ENCODE results near the gene CEP20.

CEP20 gene

DNA sequence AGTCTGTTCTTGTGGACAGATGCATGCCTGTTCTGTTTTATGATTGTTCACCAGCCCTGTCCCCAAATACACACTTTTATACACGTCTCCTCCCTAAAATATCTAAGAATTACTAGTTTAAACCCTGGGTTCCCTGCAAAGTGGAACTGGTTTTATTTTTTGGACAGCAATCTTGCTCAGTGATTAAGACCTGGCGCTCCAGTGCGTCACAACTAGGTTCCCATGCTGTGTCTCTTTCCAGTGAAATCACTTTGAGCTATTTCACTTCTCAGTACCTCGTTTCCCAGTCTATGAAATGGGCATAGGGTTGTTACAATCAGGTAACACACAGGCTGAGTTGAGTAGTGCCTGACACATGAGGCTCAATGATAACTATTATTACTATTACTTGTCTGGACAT, 1.1 kb downstream of the CEP20 start:
- peak overlapping the region in 4 of 11 experiments; percentile 90 to 98 (median 96); a peak in 6 of 22 replicates for H3K27ac ChIP-seq
- TF ChIP-seq Cebpa-rat (IDR thresholded peaks at IDR 0.05), result no peak

GRCh38 chr16:15886078-15886477, 2.3 kb downstream of the CEP20 start:
- H3K36me3 ChIP-seq, result peaks cover 27 to 55% (median 39%) of the 10 kb centered on the region in 11 experiments
- H3K27me3 ChIP-seq, result no peaks in the 10 kb centered on the region
- H3K4me2 ChIP-seq, result peak overlapping the region; percentile 15 to 98 (median 95); a peak in 17 of 22 replicates
- H3K9ac ChIP-seq, result 0 out of 22 replicates have a peak overlapping the region, but pooled peaks of 2 of the 11 experiments have one; percentile 8 to 27
- peaks cover 0 to 36% (median 12%) of the 10 kb centered on the region in 11 experiments; a peak in 10 of 22 replicates for H4K20me1 ChIP-seq
- H3K27ac ChIP-seq, result peak overlapping the region in 4 of 11 experiments; percentile 7 to 96 (median 18); a peak in 3 of 22 replicates
- no peak for TF ChIP-seq Cebpa-rat (IDR thresholded peaks at IDR 0.05)
- H3K4me3 ChIP-seq, result no peak overlapping the region
- H3K4me1 ChIP-seq, result peaks cover 23 to 38% (median 33%) of the 10 kb centered on the region in 10 experiments
- H3K9me3 ChIP-seq (replicated peaks in 1 of 11), result no peaks in the 10 kb centered on the region

More for the DNA sequence above, 1.1 kb downstream of the CEP20 start:
- peaks cover 18 to 43% (median 27%) of the 10 kb centered on the region in 11 experiments for H3K36me3 ChIP-seq
- H3K4me2 ChIP-seq, result peak overlapping the region; percentile 84 to 98 (median 95)
- peak overlapping the region; percentile 69 to 95 (median 83) for H3K4me3 ChIP-seq
- H3K4me1 ChIP-seq, result peaks cover 23 to 43% (median 35%) of the 10 kb centered on the region in 10 experiments
- H4K20me1 ChIP-seq, result peaks cover 0 to 36% (median 12%) of the 10 kb centered on the region in 11 experiments; a peak in 10 of 22 replicates
- H3K27me3 ChIP-seq, result no peaks in the 10 kb centered on the region
- peak overlapping the region in 9 of 11 experiments; percentile 84 to 96 (median 92); a peak in 15 of 22 replicates for H3K9ac ChIP-seq
- H3K9me3 ChIP-seq (replicated peaks in 1 of 11), result no peaks in the 10 kb centered on the region

GRCh38 chr16:15885560-15886001, 2.8 kb downstream of the CEP20 start:
- no peak for TF ChIP-seq Cebpa-rat (IDR thresholded peaks at IDR 0.05)
- Histone ChIP-seq H3K9me3 (replicated peaks in 1 of 11) (no peaks in the 10 kb centered on the region), H3K9ac (0 out of 22 replicates have a peak overlapping the region, but pooled peaks of 2 of the 11 experiments have one; percentile 8 to 27), H3K4me3 (no peak overlapping the region), H3K27ac (peak overlapping the region in 4 of 11 experiments; percentile 7 to 96 (median 18); a peak in 3 of 22 replicates), H3K36me3 (peaks cover 27 to 60% (median 42%) of the 10 kb centered on the region in 11 experiments), H3K4me2 (peak overlapping the region in 8 of 11 experiments; percentile 15 to 96 (median 93); a peak in 9 of 22 replicates), H3K27me3 (no peaks in the 10 kb centered on the region), H3K4me1 (peaks cover 23 to 38% (median 33%) of the 10 kb centered on the region in 10 experiments), H4K20me1 (peaks cover 0 to 39% (median 12%) of the 10 kb centered on the region in 11 experiments; a peak in 11 of 22 replicates)

DNA sequence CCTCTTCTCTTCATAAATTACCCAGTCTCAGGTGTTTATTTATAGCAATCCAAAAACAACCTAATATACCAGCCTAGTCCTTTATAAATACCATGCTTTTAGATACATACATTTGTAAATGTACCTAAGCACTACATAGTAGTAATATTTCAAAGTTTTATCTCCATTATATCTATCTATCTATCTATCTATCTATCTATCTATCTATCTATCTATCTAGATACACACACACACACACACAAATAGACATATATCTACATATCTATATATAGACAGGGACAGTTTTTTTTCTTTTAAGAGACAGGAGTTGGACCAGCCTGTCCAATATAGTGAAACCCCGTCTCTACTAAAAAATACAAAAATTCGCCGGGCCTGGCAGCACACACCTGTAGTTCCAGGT, 5.8 kb downstream of the CEP20 start:
- H3K9me3 ChIP-seq (replicated peaks in 1 of 11), result no peaks in the 10 kb centered on the region
- no peak overlapping the region for H3K27ac ChIP-seq
- H4K20me1 ChIP-seq, result peaks cover 0 to 41% (median 12%) of the 10 kb centered on the region in 11 experiments; a peak in 11 of 22 replicates
- no peak for TF ChIP-seq Cebpa-rat (IDR thresholded peaks at IDR 0.05)
- H3K4me3 ChIP-seq, result no peak overlapping the region
- no peak overlapping the region for H3K4me2 ChIP-seq
- peaks cover 41 to 90% (median 70%) of the 10 kb centered on the region in 11 experiments for H3K36me3 ChIP-seq
- H3K4me1 ChIP-seq, result peaks cover 12 to 37% (median 24%) of the 10 kb centered on the region in 10 experiments
- H3K9ac ChIP-seq, result no peak overlapping the region
- H3K27me3 ChIP-seq, result no peaks in the 10 kb centered on the region

DNA sequence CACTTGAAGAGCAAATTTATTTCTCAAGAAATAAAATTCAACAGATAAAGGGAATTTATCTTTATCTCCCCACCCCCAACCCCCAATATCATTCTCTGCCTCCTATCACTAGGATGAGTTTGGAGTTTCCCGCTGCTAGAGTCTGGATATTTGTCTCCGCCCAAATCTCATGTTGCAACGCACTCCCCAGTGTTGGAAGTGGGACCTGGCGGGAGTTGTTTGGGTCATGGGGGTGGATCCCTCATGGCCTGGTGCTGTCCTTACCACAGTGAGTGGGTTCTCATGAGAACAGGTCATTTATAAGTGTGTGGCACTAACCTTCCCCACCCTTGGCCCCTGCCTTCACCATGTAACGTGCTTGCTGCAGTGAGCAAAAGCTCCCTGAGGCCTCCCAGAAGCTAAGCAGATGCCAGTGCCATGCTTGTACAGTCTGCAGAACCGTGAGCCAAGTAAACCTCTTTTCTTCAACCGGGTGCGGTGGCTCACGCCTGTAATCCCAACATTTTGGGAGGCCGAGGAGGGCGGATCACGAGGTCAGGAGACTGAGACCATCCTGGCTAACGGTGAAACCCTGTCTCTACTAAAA, 6.5 kb downstream of the CEP20 start:
- peaks cover 48 to 94% (median 76%) of the 10 kb centered on the region in 11 experiments for H3K36me3 ChIP-seq
- TF ChIP-seq Cebpa-rat (IDR thresholded peaks at IDR 0.05), result no peak
- no peak overlapping the region for H3K27ac ChIP-seq
- H3K9ac ChIP-seq, result no peak overlapping the region
- H3K4me3 ChIP-seq, result no peak overlapping the region
- H4K20me1 ChIP-seq, result peaks cover 0 to 41% (median 12%) of the 10 kb centered on the region in 11 experiments; a peak in 11 of 22 replicates
- no peaks in the 10 kb centered on the region for H3K27me3 ChIP-seq
- H3K4me1 ChIP-seq, result peaks cover 5 to 31% (median 18%) of the 10 kb centered on the region in 10 experiments
- no peak overlapping the region for H3K4me2 ChIP-seq
- H3K9me3 ChIP-seq (replicated peaks in 1 of 11), result no peaks in the 10 kb centered on the region

GRCh38 chr16:15880434-15881308, 7.7 kb downstream of the CEP20 start:
- no peaks in the 10 kb centered on the region for H3K9me3 ChIP-seq (replicated peaks in 1 of 11)
- no peak overlapping the region for H3K9ac ChIP-seq
- H3K27ac ChIP-seq, result peak overlapping the region in 1 of 11 experiments; percentile 67; a peak in 3 of 22 replicates
- TF ChIP-seq Cebpa-rat (IDR thresholded peaks at IDR 0.05), result no peak
- no peak overlapping the region for H3K4me2 ChIP-seq
- peaks cover 0 to 33% (median 12%) of the 10 kb centered on the region in 11 experiments; a peak in 11 of 22 replicates for H4K20me1 ChIP-seq
- H3K36me3 ChIP-seq, result peaks cover 55 to 97% (median 80%) of the 10 kb centered on the region in 11 experiments
- H3K4me1 ChIP-seq, result peaks cover 0 to 18% (median 8%) of the 10 kb centered on the region in 10 experiments; a peak in 14 of 20 replicates
- no peaks in the 10 kb centered on the region for H3K27me3 ChIP-seq
- no peak overlapping the region for H3K4me3 ChIP-seq

DNA sequence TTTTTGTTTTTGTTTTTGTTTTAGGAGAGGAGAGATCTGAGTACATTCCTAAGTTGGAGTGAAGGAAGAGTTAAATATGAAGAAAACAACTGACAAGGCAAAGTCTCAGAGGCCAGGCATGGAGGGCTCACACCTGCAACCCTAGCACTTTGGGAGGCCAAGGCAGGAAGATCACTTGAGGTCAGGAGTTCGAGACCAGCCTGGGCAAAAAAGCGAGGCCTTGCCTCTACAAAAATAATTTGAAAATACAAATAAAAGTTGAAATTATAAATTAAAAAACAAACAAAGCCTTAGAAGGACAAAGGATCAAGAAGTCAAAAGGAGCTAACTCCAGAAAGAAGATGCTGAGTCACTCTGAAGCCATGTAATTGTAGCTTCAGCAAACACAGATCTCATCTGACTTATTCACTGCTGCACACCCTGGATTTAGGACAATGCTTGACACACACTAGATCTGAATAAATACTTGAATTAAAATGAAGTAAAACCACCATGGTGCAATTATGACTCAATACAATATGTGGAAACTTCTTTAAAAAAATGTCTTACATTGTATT, 9.1 kb downstream of the CEP20 start:
- Histone ChIP-seq H3K36me3 (peaks cover 58 to 90% (median 78%) of the 10 kb centered on the region in 11 experiments), H3K4me2 (no peak overlapping the region), H3K9me3 (replicated peaks in 1 of 11) (no peaks in the 10 kb centered on the region), H3K4me3 (no peak overlapping the region), H3K27ac (peak overlapping the region in 7 of 11 experiments; percentile 10 to 67 (median 49); a peak in 11 of 22 replicates), H3K4me1 (peaks cover 0 to 18% (median 9%) of the 10 kb centered on the region in 10 experiments; a peak in 10 of 20 replicates), H4K20me1 (peaks cover 0 to 20% (median 5%) of the 10 kb centered on the region in 11 experiments; a peak in 10 of 22 replicates), H3K9ac (0 out of 22 replicates have a peak overlapping the region, but pooled peaks of 1 of the 11 experiments have one; percentile 11), H3K27me3 (no peaks in the 10 kb centered on the region)
- no peak for TF ChIP-seq Cebpa-rat (IDR thresholded peaks at IDR 0.05)

GRCh38 chr16:15876503-15876902, 11.9 kb downstream of the CEP20 start:
- Histone ChIP-seq H3K4me1 (peaks cover 0 to 18% (median 6%) of the 10 kb centered on the region in 10 experiments; a peak in 9 of 20 replicates), H3K27me3 (no peaks in the 10 kb centered on the region), H3K9ac (no peak overlapping the region; a peak in 1 of 22 replicates), H3K9me3 (replicated peaks in 1 of 11) (no peaks in the 10 kb centered on the region), H3K27ac (no peak overlapping the region), H3K4me3 (no peak overlapping the region), H3K36me3 (peaks cover 45 to 89% (median 78%) of the 10 kb centered on the region in 11 experiments), H3K4me2 (no peak overlapping the region), H4K20me1 (peaks cover 0 to 6% (median 0%) of the 10 kb centered on the region in 11 experiments; a peak in 3 of 22 replicates)
- TF ChIP-seq Cebpa-rat (IDR thresholded peaks at IDR 0.05), result no peak
